VCaP (cell line): Measurements from ENCODE around the gene NDUFB2.

ENCODE experiments used
- H3K27ac ChIP-seq: fragments of 450-650 bp; 2 replicates; pipeline ENCODE4 v1.5.1; 2017
- TF ChIP-seq, protein P1 (sequence below): fragments of 450-650 bp; conservative IDR thresholded peaks from 2 replicates; pipeline ENCODE4 v1.5.1; 2017; ENCODE audit warnings: mild to moderate bottlenecking, moderate library complexity

NDUFB2 gene

DNA sequence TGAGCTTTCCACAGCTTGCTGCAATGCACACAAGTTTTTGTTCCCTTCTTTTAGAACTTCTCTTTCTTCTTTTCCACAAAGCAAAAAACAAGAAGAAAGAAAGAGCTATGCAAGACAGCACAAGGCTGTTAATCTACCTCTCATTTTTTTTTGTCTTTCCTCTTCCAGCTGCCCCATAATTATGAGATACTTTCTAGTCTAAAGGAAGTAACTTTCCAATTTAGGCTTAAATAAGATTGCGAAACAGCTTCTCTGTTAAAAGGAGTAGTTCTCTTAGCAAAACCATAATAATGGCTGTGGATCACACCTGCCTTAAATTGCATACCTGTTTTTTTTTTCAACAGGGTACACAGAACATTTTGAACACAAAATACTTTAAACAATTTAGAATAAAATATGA lies 56.0 kb downstream of the NDUFB2 start:
- TF ChIP-seq, protein P1, sequence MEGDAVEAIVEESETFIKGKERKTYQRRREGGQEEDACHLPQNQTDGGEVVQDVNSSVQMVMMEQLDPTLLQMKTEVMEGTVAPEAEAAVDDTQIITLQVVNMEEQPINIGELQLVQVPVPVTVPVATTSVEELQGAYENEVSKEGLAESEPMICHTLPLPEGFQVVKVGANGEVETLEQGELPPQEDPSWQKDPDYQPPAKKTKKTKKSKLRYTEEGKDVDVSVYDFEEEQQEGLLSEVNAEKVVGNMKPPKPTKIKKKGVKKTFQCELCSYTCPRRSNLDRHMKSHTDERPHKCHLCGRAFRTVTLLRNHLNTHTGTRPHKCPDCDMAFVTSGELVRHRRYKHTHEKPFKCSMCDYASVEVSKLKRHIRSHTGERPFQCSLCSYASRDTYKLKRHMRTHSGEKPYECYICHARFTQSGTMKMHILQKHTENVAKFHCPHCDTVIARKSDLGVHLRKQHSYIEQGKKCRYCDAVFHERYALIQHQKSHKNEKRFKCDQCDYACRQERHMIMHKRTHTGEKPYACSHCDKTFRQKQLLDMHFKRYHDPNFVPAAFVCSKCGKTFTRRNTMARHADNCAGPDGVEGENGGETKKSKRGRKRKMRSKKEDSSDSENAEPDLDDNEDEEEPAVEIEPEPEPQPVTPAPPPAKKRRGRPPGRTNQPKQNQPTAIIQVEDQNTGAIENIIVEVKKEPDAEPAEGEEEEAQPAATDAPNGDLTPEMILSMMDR = no peak
- no peak overlapping the region for H3K27ac ChIP-seq

DNA sequence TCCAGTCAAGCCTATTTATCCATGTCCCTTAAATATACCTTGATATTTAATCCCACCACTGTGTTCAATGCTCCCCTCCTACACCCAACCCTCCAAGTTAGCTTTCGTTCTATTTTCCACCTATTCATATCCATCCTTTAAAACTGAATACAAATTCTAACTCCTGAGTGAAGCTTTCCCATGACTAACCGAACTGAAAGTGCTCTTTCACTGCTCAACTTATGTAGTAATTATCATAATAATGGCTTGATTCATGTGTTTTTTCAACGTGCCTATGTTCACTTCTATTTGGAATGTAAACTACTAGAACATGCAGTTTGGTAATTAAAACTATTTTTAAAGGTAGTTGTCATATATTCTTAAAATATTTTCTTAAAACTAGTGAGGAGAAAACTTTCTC lies 58.0 kb downstream of the NDUFB2 start:
- TF ChIP-seq, protein P1 = no peak
- no peak overlapping the region for H3K27ac ChIP-seq
